ENCODE data around the gene SUCO. TPM values are rescaled to one million over a fixed set of nuclear protein-coding genes. Genes with fewer than 3 reads are reported as not detected.
A peak's percentile ranks its signal among the peaks of the same experiment; 100 is the strongest.

The SUCO gene
- total and polyA plus RNA-seq, 12 donors: 10.2 to 31.4 (median 24.6) TPM

DNA sequence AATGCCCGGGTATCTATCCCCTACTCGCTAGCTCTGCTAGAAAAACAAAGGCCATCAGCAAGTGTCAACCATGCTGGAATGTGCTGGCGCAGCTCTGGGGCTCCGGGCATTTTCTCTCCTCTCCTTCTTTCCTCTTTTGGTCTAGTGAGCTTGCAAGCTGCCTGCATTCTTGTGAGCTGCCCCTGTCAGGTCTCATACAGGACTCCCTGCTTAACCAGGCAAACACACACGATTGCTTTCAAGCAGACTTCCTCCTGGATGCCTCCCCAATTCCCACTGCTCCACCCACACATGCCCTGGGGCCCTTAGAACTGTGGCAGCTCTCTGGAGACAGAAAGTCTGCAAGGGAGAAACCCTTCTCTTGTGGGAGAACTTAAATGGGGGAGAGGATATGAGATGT is 35.7 kb upstream of the SUCO start:
- no peak overlapping the region for H3K4me3 ChIP-seq
- no peaks in the 10 kb centered on the region for H3K27me3 ChIP-seq
- peak in 5 of 8 donors; percentile 24 to 64 (median 63) for ATAC-seq
- intact Hi-C loops (cut with DNase I): no loop called here
- H3K4me1 ChIP-seq: peaks cover 0 to 37% (median 5%) of the 10 kb centered on the region in 9 donors
- TF ChIP-seq, protein P1, sequence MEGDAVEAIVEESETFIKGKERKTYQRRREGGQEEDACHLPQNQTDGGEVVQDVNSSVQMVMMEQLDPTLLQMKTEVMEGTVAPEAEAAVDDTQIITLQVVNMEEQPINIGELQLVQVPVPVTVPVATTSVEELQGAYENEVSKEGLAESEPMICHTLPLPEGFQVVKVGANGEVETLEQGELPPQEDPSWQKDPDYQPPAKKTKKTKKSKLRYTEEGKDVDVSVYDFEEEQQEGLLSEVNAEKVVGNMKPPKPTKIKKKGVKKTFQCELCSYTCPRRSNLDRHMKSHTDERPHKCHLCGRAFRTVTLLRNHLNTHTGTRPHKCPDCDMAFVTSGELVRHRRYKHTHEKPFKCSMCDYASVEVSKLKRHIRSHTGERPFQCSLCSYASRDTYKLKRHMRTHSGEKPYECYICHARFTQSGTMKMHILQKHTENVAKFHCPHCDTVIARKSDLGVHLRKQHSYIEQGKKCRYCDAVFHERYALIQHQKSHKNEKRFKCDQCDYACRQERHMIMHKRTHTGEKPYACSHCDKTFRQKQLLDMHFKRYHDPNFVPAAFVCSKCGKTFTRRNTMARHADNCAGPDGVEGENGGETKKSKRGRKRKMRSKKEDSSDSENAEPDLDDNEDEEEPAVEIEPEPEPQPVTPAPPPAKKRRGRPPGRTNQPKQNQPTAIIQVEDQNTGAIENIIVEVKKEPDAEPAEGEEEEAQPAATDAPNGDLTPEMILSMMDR (IDR thresholded peaks at IDR 0.05): no peak
- peak; percentile 4 to 6 for DNase-seq
- whole genome bisulfite sequencing, 2 donors: 20 to 24% methylated on average over 5 of the region's 5 CpGs
- no peaks in the 10 kb centered on the region for H3K36me3 ChIP-seq
- H3K9me3 ChIP-seq: no peaks in the 10 kb centered on the region
- peak overlapping the region in 4 of 10 donors; percentile 10 to 62 (median 37) for H3K27ac ChIP-seq

DNA sequence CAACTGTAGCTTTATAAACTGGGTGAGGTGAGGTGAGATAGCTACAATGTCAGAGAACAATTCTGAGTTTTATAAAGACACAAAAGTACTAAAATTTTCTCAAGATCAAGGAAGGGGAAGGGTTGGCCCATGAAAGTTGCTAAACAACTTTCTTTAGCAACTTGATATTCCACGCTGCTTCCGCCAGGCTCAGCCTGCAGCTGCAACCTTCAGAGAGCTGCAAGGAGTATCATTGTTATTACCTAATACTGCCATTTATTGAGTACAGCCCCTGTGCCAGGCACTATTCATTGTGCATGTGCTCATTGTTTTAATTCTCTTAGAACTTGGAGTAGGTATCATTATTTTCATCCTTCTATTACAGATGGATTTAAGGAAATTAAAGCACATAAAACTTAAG is 34.1 kb upstream of the SUCO start:
- no peak for ATAC-seq
- H3K4me3 ChIP-seq: no peak overlapping the region
- H3K9me3 ChIP-seq: no peaks in the 10 kb centered on the region
- TF ChIP-seq, protein P1 (IDR thresholded peaks at IDR 0.05): no peak
- 93 to 96% methylated on average over 2 of the region's 2 CpGs for WGBS, 2 donors
- DNase-seq: no peak
- H3K27ac ChIP-seq: no peak overlapping the region
- no peaks in the 10 kb centered on the region for H3K36me3 ChIP-seq
- intact Hi-C loops (cut with DNase I): no loop called here
- no peaks in the 10 kb centered on the region for H3K27me3 ChIP-seq
- H3K4me1 ChIP-seq: peaks cover 0 to 37% (median 5%) of the 10 kb centered on the region in 9 donors

DNA sequence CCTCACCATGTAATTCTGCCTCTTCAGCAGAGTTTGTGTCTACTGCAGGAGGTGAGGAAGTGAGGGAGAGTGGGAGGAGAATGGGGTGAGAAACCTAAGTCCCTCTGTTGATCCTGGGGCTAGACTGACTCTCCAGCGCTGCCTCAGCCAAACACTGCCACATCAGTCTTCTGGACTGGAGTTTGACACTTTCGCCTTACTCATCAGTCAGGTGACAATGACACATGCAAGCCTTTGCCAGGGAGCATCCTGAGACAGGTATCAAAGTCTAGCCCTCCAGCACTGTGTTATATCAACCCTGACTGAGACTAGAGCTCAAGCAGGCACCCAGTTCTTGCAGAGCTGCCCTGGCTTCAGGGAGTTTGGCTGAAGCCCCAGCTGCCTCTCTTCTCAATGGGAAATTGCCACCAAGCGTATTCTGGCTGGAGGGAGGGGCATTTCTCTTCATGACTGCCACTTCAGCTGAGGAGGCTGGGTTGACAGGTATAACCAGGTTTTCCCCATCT is 33.3 kb upstream of the SUCO start:
- DNase-seq: peak; percentile 6 to 9
- Histone ChIP-seq H3K27ac (no peak overlapping the region), H3K9me3 (no peaks in the 10 kb centered on the region), H3K4me3 (no peak overlapping the region), H3K4me1 (peaks cover 0 to 37% (median 5%) of the 10 kb centered on the region in 9 donors), H3K36me3 (no peaks in the 10 kb centered on the region), H3K27me3 (no peaks in the 10 kb centered on the region)
- TF ChIP-seq, protein P1 (IDR thresholded peaks at IDR 0.05): no peak
- WGBS, 2 donors: 74 to 87% methylated on average over 3 of the region's 3 CpGs
- peak in 4 of 8 donors; percentile 17 to 79 (median 42) for ATAC-seq
- intact Hi-C loops (cut with DNase I): no loop called here

DNA sequence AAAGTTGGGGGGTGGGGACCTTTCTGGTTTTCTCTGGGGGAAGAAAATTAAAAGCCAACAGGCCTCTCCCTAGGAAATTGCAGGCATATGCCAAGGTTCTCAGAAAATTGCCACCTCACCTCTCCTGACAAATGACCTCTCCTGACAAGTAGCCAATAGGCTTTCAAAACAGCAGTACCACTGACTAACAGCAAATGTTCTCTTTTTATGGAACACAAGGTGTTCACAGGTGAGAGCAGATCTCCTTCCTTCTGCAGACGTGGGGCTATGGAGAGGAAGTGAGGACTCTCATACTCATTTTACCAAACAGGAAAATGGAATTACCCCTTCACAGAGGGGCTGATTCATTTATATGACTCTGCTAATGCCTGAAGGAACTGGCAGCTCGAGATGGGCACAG is 32.7 kb upstream of the SUCO start:
- 82 to 84% methylated on average over 2 of the region's 2 CpGs for WGBS, 2 donors
- intact Hi-C loops (cut with DNase I): no loop called here
- no peaks in the 10 kb centered on the region for H3K9me3 ChIP-seq

More for the DNA sequence above, 32.7 kb upstream of the SUCO start:
- H3K27ac ChIP-seq: no peak overlapping the region
- no peaks in the 10 kb centered on the region for H3K36me3 ChIP-seq
- no peak overlapping the region for H3K4me3 ChIP-seq
- TF ChIP-seq, protein P1 (IDR thresholded peaks at IDR 0.05): no peak
- H3K27me3 ChIP-seq: no peaks in the 10 kb centered on the region
- DNase-seq (no peak), ATAC-seq (no peak)
- H3K4me1 ChIP-seq: peaks cover 0 to 37% (median 5%) of the 10 kb centered on the region in 9 donors

All from heart right ventricle (tissue), 16 donors.